Thyroid gland (tissue), 4 donors: ENCODE results near the gene KIF25. TPM values are rescaled to one million over a fixed set of nuclear protein-coding genes. Genes with fewer than 3 reads are reported as not detected.

Experiments used
- DNase-seq, 2 donors: peaks; one replicate each; pipeline ENCODE4 v3.0.0-alpha.2; 2019
- H3K27ac ChIP-seq, 3 donors: fragments of 200-600 bp; sonication (generic); 1 replicate in 2 of 3; 2 replicates in 1 of 3; pipeline ENCODE4 v1.5.1; 2016 to 2019; ENCODE audit warnings: mild to moderate bottlenecking in 1 of 3, moderate library complexity in 1 of 3
- H3K27me3 ChIP-seq: fragments of 200-600 bp; sonication (generic); one replicate; pipeline ENCODE4 v1.5.1; 2019
- H3K36me3 ChIP-seq, 2 donors: fragments of 200-600 bp; sonication (generic); one replicate each; pipeline ENCODE4 v1.5.1; 2016 to 2019
- H3K4me1 ChIP-seq, 2 donors: fragments of 200-600 bp; sonication (generic); one replicate each; pipeline ENCODE4 v1.5.1; 2017 to 2019
- H3K4me3 ChIP-seq, 3 donors: fragments of 200-600 bp; sonication (generic); replicated peaks in 1 of 3; 1 replicate in 2 of 3; 2 replicates in 1 of 3; pipeline ENCODE4 v1.5.1; 2016; ENCODE audit warnings: mild to moderate bottlenecking in 1 of 3
- H3K9me3 ChIP-seq: fragments of 200-600 bp; sonication (generic); one replicate; pipeline ENCODE4 v1.5.1; 2017
- CTCF ChIP-seq, 6 experiments: fragments of 200-600 bp in 3 of 6; fragments of 450-650 bp in 3 of 6; sonication (generic) in 3 of 6; IDR thresholded peaks; one replicate each; pipeline ENCODE4 v1.5.1; 2016 to 2019; ENCODE audit warnings: antibody characterized with exemption in 6 of 6, mild to moderate bottlenecking in 2 of 6, inconsistent platforms in 1 of 6, moderate library complexity in 1 of 6
- POLR2A ChIP-seq, 2 donors: fragments of 450-650 bp; IDR thresholded peaks; one replicate each; pipeline ENCODE4 v1.6.1; 2017; ENCODE audit warnings: antibody characterized with exemption in 2 of 2, mild to moderate bottlenecking in 2 of 2, moderate library complexity in 1 of 2
- WGBS, 2 donors: methylation state at CpG; one replicate each; pipeline ENCODE4 v1.1.5; 2017; 5-methylcytosine and 5-hydroxymethylcytosine counted together
- intact Hi-C: fragments of 100-400 bp; cut with DNase I; formaldehyde crosslinking; loops from one replicate; pipeline ENCODE4 v1.15.1; 2023
- total RNA-seq, 4 donors: library from RNA; depleted of rRNA; stranded (reverse); fragments of >200 nt; gene quantifications; one replicate each; pipeline ENCODE4 v1.2.3, GENCODE V29; 2016

Gene KIF25
- total RNA-seq, 4 donors from 2014 or later = not detected

GRCh38 chr6:168022488-168023321, 25.2 kb downstream of the KIF25 start:
- H3K27ac ChIP-seq = no peak overlapping the region
- WGBS, 2 donors = 78 to 79% methylated on average over 7 of the region's 7 CpGs
- H3K4me1 ChIP-seq = peaks cover 0 to 8% of the 10 kb centered on the region in 2 donors
- no peaks in the 10 kb centered on the region for H3K27me3 ChIP-seq
- H3K4me3 ChIP-seq = no peak overlapping the region
- H3K9me3 ChIP-seq = no peaks in the 10 kb centered on the region
- no peaks in the 10 kb centered on the region for H3K36me3 ChIP-seq
- no peak for TF ChIP-seq CTCF (IDR thresholded peaks at IDR 0.05)
- TF ChIP-seq POLR2A (IDR thresholded peaks at IDR 0.05) = no peak
- intact Hi-C loops = no loop called here
- no peak for DNase-seq

- Histone ChIP-seq H3K9me3 (no peaks in the 10 kb centered on the region), H3K27me3 (no peaks in the 10 kb centered on the region), H3K4me3 (no peak overlapping the region), H3K27ac (no peak overlapping the region), H3K4me1 (peaks cover 0 to 14% of the 10 kb centered on the region in 2 donors), H3K36me3 (no peaks in the 10 kb centered on the region)
- TF ChIP-seq CTCF (IDR thresholded peaks at IDR 0.05) (no peak), POLR2A (IDR thresholded peaks at IDR 0.05) (no peak)
- DNase-seq = no peak
- WGBS, 2 donors = 86 to 88% methylated on average over 18 of the region's 18 CpGs
- intact Hi-C loops = no loop called here
These were observed 27.6 kb downstream of the KIF25 start for GRCh38 chr6:168024951-168025510.

GRCh38 chr6:168025831-168026710, 28.6 kb downstream of the KIF25 start:
- TF ChIP-seq POLR2A (IDR thresholded peaks at IDR 0.05) (no peak), CTCF (IDR thresholded peaks at IDR 0.05) (no peak)
- WGBS, 2 donors = 77 to 87% methylated on average over 20 of the region's 20 CpGs
- H3K4me1 ChIP-seq = peaks cover 0 to 20% of the 10 kb centered on the region in 2 donors
- intact Hi-C loops = no loop called here
- no peaks in the 10 kb centered on the region for H3K9me3 ChIP-seq
- no peak overlapping the region for H3K27ac ChIP-seq
- H3K36me3 ChIP-seq = no peaks in the 10 kb centered on the region
- H3K4me3 ChIP-seq = no peak overlapping the region
- no peaks in the 10 kb centered on the region for H3K27me3 ChIP-seq
- no peak for DNase-seq

- WGBS, 2 donors = 83 to 95% methylated on average over 9 of the region's 9 CpGs
- no peaks in the 10 kb centered on the region for H3K36me3 ChIP-seq
- H3K27me3 ChIP-seq = no peaks in the 10 kb centered on the region
- H3K4me1 ChIP-seq = peaks cover 0 to 20% of the 10 kb centered on the region in 2 donors
- H3K4me3 ChIP-seq = no peak overlapping the region
- no peaks in the 10 kb centered on the region for H3K9me3 ChIP-seq
- TF ChIP-seq CTCF (IDR thresholded peaks at IDR 0.05) (no peak), POLR2A (IDR thresholded peaks at IDR 0.05) (no peak)
- intact Hi-C loops = no loop called here
- H3K27ac ChIP-seq = no peak overlapping the region
- DNase-seq = no peak
These were observed 29.5 kb downstream of the KIF25 start for GRCh38 chr6:168026925-168027324.
